Tibial artery (tissue), 4 donors: ENCODE results near the gene SSNA1.

Source experiments
- DNase-seq, 2 donors: peaks; one replicate each; pipeline ENCODE4 v3.0.0-alpha.2; 2019
- H3K27ac ChIP-seq, 2 donors: fragments of 200-600 bp; sonication (generic) in 1 of 2; 1 replicate in 1 of 2; 2 replicates in 1 of 2; pipeline ENCODE4 v1.5.1; 2018 to 2019; ENCODE audit warnings: mild to moderate bottlenecking in 1 of 2
- H3K27me3 ChIP-seq, 2 donors: fragments of 200-600 bp; sonication (generic) in 1 of 2; one replicate each; pipeline versions ENCODE4 v1.5.1 to v1.6.0; 2016 to 2019
- H3K36me3 ChIP-seq, 3 donors: fragments of 200-600 bp; sonication (generic) in 2 of 3; one replicate each; pipeline ENCODE4 v1.5.1; 2016 to 2019; ENCODE audit warnings: mild to moderate bottlenecking in 2 of 3
- H3K4me1 ChIP-seq, 4 donors: fragments of 200-600 bp; sonication (generic) in 2 of 4; 1 replicate in 3 of 4; 2 replicates in 1 of 4; pipeline ENCODE4 v1.5.1; 2016 to 2019
- H3K4me3 ChIP-seq, 2 donors: fragments of 200-600 bp; sonication (generic) in 1 of 2; 1 replicate in 1 of 2; 2 replicates in 1 of 2; pipeline ENCODE4 v1.5.1; 2018 to 2019; ENCODE audit warnings: mild to moderate bottlenecking in 2 of 2
- H3K9me3 ChIP-seq, 3 donors: fragments of 200-600 bp; sonication (generic) in 1 of 3; one replicate each; pipeline ENCODE4 v1.5.1; 2016 to 2019
- intact Hi-C: fragments of 100-400 bp; cut with DNase I; formaldehyde crosslinking; loops from one replicate; pipeline ENCODE4 v1.15.0; 2023; ENCODE audit warnings: low total_unique reads
- TF ChIP-seq, protein P1 (sequence below), 2 experiments: fragments of 200-600 bp in 1 of 2; fragments of 450-650 bp in 1 of 2; IDR thresholded peaks; one replicate each; pipeline ENCODE4 v1.5.1; 2017 to 2019; ENCODE audit warnings: antibody characterized with exemption in 2 of 2, mild to moderate bottlenecking in 1 of 2, moderate library complexity in 1 of 2

Gene SSNA1

DNA sequence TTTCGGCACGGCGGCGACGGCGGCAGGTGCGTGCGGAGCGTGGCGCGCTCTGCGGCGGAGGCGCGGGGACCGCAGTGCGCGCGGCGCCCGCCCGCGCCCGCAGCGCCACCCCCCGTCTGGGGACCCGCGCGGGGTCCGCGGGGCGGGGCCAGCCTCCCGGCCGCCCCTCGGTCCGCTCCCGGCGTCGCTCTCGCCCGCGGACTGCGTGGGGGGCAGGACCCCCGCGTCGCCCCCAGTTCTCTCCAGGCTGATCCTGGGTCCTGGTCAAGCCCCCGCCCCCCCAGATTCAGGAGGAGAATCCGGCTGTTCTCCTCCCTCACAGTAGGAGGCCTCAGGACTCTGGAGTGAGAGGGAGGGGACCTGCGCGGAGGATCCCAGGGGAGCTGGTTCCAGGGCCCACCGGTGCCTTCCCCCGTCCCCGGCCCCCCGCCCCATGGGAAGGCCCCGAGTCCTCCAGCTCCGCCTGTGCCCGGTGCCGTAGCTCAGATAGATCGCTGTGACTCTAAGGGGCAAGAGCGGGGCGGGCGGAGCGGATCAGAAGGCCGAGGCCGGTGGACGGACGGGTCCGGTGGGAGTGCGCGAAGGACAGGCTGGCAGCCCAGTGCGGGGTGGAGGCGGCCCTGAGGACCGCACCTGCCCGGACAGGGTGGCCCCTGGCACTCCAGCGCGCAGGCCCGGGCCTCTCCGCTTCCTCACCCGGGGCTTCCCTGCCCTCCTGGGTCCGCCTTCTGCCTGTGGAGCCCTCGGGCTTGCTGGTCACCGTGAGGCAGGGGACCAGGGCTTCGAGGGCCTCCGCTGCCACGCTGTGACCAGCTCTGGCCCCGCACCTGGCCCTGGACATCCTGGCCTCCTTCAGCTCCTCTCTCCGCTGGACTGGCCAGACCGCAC, 34.0 kb downstream of the SSNA1 start, which contains the start of gene RNF208:
Gene RNF208 (minus strand): TSS at position 51 of the 888 bp plus-strand sequence. CDS start 1,028 bp downstream, outside the sequence.
- Histone ChIP-seq H3K9me3 (no peaks in the 10 kb centered on the region), H3K27ac (peak within 1 kb of the TSS; percentile 89 to 93), H3K27me3 (peaks cover 0 to 14% of the 10 kb centered on the region in 2 donors), H3K4me1 (peaks cover 0 to 55% (median 33%) of the 10 kb centered on the region in 4 donors), H3K4me3 (peak within 1 kb of the TSS; percentile 60 to 81), H3K36me3 (no peaks in the 10 kb centered on the region)
- intact Hi-C loops: loop anchor here (5.0 kb wide), 1 partner anchor 35 kb away; the partner anchor contains the start of genes ANAPC2 and SSNA1
- no peak for DNase-seq
- TF ChIP-seq, protein P1, sequence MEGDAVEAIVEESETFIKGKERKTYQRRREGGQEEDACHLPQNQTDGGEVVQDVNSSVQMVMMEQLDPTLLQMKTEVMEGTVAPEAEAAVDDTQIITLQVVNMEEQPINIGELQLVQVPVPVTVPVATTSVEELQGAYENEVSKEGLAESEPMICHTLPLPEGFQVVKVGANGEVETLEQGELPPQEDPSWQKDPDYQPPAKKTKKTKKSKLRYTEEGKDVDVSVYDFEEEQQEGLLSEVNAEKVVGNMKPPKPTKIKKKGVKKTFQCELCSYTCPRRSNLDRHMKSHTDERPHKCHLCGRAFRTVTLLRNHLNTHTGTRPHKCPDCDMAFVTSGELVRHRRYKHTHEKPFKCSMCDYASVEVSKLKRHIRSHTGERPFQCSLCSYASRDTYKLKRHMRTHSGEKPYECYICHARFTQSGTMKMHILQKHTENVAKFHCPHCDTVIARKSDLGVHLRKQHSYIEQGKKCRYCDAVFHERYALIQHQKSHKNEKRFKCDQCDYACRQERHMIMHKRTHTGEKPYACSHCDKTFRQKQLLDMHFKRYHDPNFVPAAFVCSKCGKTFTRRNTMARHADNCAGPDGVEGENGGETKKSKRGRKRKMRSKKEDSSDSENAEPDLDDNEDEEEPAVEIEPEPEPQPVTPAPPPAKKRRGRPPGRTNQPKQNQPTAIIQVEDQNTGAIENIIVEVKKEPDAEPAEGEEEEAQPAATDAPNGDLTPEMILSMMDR (IDR thresholded peaks at IDR 0.05): no peak

DNA sequence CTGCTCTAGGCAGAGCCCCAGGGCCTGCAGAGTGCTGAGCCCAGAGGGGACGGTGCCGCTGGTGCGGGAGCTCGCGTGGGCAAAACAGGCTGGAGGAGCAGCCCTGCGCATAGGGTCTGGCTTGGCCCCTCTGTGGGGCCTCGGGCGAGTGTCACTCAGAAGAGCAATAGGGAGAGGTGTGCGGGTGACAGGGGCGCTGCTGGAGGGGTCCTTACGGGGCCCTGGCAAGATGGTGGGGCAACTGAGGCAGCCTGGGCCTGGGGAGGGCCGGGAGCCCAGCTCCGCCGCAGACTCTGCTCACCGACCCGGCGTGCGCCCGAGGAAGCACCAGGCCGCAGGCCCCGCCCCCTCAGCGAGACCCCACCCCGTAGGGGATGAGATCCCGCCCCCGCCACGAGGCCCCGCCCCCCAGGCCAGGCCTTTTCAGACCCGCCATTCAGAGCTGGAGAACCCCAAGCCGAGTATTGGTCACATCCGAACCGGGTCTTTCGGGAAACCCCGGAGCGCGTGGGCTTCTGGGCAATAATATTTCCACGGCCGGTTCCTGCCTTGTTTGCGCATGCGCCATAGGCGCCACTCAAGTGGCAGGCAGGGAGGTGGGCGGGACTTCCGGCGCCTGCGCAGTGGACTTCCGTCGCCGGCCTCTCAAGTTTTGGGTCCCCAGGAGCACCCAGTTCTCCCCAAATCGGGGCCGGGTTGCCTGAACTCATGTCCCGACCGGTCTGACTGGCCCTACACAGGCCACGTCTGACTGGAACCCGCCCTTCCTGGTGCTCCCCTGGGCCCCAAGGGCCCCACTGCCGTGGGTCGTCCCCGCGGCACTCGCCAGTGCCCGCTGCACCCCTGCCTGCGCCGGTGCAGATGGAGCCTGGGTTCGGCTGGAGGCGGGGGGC, 34.8 kb downstream of the SSNA1 start:
- H3K36me3 ChIP-seq: no peaks in the 10 kb centered on the region
- TF ChIP-seq, protein P1 (IDR thresholded peaks at IDR 0.05): no peak
- H3K27me3 ChIP-seq: peaks cover 0 to 19% of the 10 kb centered on the region in 2 donors
- H3K9me3 ChIP-seq: no peaks in the 10 kb centered on the region
- intact Hi-C loops: loop anchor here (5.0 kb wide), 1 partner anchor 36 kb away; the partner anchor contains the start of genes ANAPC2 and SSNA1
- DNase-seq: peak; percentile 97 to 99
- peak overlapping the region; percentile 60 to 81 for H3K4me3 ChIP-seq
- peaks cover 0 to 53% (median 27%) of the 10 kb centered on the region in 4 donors for H3K4me1 ChIP-seq
- peak overlapping the region; percentile 89 to 93 for H3K27ac ChIP-seq

DNA sequence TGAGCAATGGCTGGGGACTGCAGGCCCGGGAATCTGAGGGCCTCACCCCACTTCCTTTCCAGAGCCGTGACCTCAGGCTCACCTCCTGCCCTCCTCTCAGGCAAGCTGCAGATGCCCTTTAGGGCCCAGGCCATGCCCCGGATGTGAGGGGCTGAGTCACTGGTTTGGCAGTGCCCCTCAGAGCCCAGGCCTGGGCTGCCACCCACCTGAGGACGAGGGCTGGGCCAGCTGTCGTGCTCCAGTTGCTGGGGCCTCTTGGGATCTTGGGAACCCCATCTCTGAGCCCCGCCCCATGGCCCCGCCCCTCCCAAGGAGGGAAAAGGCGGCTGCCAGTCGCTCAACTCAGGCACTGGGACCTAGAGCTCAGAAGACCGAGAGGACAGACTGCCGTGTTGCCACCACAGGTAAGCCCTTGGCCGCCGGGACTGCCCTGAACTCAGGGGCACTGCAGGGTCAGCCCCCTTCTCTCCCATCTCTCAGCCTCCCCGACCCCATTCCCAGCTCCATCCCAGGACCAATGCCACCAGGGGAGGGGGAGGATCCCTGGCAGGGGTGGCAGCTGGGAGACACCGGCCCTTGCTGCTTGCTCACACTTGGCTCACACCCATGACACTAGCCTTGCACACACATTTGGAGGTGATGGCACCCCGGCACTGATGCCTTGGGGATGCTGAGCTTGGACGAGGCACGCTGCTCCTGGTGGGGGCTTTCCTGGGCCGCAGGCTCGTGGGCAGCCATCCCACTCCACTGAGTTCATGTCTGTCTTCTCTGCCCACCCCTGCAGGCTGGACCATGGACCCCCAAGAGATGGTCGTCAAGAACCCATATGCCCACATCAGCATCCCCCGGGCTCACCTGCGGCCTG, 36.6 kb downstream of the SSNA1 start, which contains the start of gene CYSRT1:
Gene CYSRT1 (plus strand): TSS at position 345 of the 865 bp plus-strand sequence. CDS start 448 bp downstream, at position 793.
- intact Hi-C loops: loop anchor here (5.0 kb wide), 1 partner anchor 38 kb away; the partner anchor contains the start of genes ANAPC2 and SSNA1
- Histone ChIP-seq H3K36me3 (no peaks in the 10 kb centered on the region), H3K9me3 (no peaks in the 10 kb centered on the region), H3K4me3 (peak within 1 kb of the TSS; percentile 60 to 81), H3K27ac (peak within 1 kb of the TSS; percentile 89 to 93), H3K4me1 (peaks cover 0 to 56% (median 23%) of the 10 kb centered on the region in 4 donors), H3K27me3 (peaks cover 0 to 37% of the 10 kb centered on the region in 2 donors)
- DNase-seq: no peak
- TF ChIP-seq, protein P1 (IDR thresholded peaks at IDR 0.05): no peak

DNA sequence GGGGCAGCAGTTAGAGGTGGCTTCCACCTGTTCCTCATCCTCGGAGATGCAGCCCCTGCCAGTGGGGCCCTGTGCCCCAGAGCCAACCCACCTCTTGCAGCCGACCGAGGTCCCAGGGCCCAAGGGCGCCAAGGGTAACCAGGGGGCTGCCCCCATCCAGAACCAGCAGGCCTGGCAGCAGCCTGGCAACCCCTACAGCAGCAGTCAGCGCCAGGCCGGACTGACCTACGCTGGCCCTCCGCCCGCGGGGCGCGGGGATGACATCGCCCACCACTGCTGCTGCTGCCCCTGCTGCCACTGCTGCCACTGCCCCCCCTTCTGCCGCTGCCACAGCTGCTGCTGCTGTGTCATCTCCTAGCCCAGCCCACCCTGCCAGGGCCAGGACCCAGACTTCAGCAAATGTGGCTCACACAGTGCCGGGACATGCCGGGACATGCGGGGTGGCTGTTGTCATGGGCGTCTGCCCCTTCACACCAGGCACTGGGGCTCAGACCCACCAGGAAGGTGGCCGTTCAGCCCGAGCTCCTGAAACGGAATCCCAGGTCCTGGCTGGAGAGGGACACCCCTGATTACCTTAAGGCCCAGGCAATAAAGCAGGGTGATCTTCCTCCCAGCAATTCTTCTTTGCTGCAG, 37.3 kb downstream of the SSNA1 start:
- H3K27me3 ChIP-seq: peaks cover 0 to 44% of the 10 kb centered on the region in 2 donors
- H3K36me3 ChIP-seq: no peaks in the 10 kb centered on the region
- H3K4me1 ChIP-seq: peaks cover 0 to 56% (median 23%) of the 10 kb centered on the region in 4 donors
- DNase-seq: no peak
- no peak overlapping the region for H3K27ac ChIP-seq
- no peak overlapping the region for H3K4me3 ChIP-seq
- intact Hi-C loops: no loop called here
- no peaks in the 10 kb centered on the region for H3K9me3 ChIP-seq
- TF ChIP-seq, protein P1 (IDR thresholded peaks at IDR 0.05): no peak
